Stimulated activated CD4-positive, alpha-beta T cell treated with anti-CD3 and anti-CD28 coated beads, Interleukin-1b, Interleukin-23, amount 100 ng/mL, for 1 hour (primary cell): Measurements from ENCODE around the gene DDIAS.
A peak's percentile ranks its signal among the peaks of the same experiment; 100 is the strongest.
"Not testable (repeated sequence)": the region's sequence is repeated elsewhere in the genome, so short reads cannot be mapped to it uniquely, and the experiment has no call there.

Experiments used
- DNase-seq, 2 donors: peaks; one replicate each; pipeline ENCODE4 v3.0.0-alpha.2; 2020; ENCODE audit warnings: low read depth in 2 of 2

Gene DDIAS

DNA sequence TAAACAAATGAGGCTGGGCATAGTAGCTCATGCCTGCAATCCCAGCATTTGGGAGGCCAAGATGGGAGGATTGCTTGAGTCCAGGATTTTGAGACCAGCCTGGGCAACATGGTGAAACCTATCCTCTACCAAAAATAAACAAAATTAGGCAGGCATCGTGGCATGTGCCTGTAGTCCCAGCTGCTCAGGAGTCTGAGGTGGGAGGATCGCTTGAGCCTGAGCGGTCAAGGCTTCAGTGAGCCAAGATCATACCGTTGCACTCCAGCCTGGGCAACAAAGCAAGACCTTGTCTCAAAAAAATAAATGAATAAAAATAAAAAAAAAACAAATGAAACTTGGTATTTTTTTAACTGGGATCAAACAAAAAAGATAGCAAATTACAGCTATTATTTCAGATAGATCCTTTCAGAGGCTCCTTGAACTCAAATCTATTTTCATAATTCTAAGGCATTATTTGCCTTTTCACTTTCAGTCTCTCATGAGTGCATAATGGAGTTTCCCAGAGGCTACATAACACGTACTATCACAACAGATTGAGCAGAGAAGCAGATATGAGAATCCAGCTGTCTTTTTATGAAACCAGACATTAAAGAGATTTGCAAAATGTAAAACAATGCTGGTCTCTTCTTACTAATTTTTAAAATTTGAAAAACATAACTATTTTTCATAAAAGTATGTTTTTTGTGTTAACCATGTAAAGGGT, 23.1 kb downstream of the DDIAS start:
- DNase-seq = no peak

- peak in 1 of 2 donors; percentile 16 for DNase-seq
Measured at GRCh38 chr11:82927264-82927880, 25.8 kb downstream of the DDIAS start.

- DNase-seq = no peak
Measured at GRCh38 chr11:82929121-82929520, 27.6 kb downstream of the DDIAS start.

DNA sequence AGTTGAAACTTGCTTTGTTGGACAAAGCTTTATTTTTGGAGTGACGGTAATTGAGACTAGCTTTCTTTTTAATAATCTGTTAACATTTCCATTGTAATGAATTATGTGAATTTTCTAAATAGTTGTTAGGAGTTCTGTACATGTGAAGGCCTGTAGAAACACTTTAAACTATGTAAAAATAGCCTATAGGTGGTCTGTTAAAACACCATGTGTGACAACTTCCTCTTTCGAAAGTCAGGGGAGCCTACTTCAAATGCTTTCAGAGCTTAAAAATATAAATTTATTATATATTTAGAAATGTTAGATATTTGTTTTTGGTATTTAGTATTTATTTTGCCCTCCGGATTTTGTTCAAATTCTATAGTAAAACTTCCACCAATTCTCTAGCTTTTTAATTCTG, 28.7 kb downstream of the DDIAS start:
- no peak for DNase-seq

DNA sequence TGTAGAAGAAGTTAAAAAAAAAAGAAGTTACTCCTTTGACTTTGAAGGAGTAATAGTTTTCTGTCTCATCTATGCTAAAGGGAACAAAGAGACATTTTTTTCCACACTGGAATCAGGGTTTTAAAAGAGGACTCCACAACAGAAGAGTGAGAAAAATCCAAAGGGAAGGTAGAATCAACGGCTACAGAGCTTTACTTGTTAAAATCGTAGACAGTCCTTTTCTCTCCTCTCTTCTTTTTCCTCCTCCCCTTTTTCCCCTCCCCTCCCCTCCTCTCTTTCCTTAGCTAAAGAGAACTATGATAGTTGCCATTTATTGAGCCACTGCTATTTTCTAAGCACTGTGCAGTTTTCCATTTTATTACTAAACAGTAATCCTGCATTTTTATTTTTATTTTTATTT, 29.2 kb downstream of the DDIAS start:
- DNase-seq = no peak

- DNase-seq = no peak
Measured at GRCh38 chr11:82932564-82932963, 31.0 kb downstream of the DDIAS start.

DNA sequence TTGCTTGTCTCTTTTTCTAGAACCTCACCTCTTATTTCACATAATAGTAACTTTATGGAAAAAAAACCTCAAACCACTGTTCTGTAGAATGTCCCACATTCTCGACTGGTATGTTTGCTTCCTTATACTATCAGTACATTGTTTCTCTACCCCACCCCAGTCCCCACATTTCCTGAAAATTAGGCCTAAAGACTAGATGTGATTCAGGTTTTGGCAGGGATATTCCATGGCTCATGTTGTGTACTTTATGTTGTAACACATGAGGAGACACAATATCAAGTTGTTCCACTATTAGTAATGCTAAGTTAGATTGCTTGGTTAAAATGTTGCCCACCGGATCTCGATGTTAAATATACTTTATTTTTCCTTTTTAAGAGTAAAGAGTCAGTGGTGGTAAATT, 34.7 kb downstream of the DDIAS start:
- no peak for DNase-seq

DNA sequence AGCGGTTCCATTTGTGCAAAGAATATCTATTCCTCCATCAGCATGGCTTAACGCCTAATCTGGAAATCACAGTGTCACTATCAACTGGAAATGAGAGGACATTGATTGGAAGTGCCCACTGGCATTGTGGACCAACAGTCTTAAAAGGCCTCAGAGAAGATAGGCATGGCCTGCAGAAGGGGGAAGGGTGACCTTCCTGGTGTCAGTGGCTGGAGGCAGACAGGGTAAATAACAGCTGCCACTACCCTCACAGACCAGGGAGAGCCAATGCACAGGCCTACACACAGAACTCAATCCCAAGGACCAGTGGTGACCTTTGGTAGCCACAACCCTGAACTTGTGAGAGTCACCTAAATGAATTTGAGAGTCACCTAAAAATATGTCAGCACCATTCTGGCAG, 36.0 kb downstream of the DDIAS start:
- no peak for DNase-seq

DNA sequence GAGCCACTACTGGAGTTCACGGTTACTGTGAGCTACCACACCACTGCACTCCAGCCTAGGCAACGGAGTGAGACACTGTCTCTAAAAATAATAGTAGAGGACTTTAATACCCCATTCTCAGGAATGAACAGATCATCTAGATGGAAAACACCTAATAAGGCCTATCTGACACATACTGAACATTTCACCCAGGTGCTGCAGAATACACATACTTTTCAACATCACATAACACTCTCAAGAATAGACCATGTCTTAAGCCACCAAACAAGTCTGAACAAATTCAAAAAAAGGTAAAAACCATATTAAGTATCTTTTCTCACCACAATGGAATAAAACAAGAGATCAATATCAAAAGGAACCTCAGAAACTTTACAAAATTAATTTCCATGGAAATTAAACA, 37.9 kb downstream of the DDIAS start:
- DNase-seq = no peak

- DNase-seq = no peak
Measured at GRCh38 chr11:82942376-82942775, 40.8 kb downstream of the DDIAS start.

- not testable (repeated sequence) for DNase-seq
Measured at GRCh38 chr11:82943430-82943829, 41.9 kb downstream of the DDIAS start.

- DNase-seq = no peak
Measured at GRCh38 chr11:82944198-82944597, 42.7 kb downstream of the DDIAS start.

- not testable (repeated sequence) for DNase-seq
Measured at GRCh38 chr11:82945041-82945440, 43.5 kb downstream of the DDIAS start.

- DNase-seq = no peak
Measured at GRCh38 chr11:82945682-82946081, 44.1 kb downstream of the DDIAS start.

DNA sequence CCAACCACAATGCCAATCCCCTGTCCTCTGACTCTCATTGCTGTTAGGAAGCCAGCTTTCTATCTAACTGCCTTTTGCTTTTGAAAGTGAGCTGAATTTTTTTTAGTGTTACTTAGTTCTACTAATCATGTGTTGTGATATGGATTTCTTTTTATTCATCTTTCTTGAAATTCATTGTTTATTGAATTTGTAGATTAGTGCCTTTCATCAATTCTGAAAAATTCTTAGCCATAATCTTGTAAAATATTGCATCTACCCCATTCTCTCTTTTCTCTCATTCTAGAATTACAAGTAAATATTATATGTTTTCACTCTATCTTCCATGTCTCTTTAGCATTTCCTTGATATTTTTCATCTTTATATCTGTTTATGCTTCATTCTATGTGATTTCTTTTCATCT, 47.8 kb downstream of the DDIAS start:
- DNase-seq = no peak

- not testable (repeated sequence) for DNase-seq
Measured at GRCh38 chr11:82950502-82950901, 49.0 kb downstream of the DDIAS start.

DNA sequence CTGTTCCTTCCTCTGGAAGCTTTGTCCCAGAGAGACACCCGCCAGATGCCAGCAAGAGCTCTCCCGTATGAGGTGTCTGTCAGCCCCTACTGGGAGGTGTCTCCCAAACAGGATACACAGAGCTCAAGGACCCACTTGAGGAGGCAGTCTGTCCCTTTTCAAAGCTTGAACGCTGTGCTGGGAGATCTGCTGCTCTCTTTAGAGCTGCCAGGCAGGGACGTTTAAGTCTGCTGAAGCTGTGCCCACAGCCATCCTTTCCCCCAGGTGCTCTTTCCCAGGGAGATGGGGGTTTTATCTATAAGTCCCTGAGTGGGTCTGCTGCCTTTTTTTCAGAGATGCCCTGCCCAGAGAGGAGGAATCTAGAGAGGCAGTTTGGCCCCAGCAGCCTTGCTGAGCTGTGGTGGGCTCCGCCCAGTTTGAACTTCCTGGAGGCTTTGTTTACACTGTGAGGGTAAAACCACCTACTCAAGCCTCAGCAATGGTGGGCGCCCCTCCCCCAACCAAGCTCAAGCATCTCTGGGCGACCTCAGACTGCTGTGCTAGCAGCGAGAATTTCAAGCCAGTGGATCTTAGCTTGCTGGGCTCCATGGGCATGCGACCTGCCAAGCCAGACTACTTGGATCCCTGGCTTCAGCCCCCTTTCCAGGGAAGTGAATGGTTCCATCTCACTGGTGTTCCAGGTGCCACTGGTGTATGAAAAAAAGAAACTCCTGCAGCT, 54.4 kb downstream of the DDIAS start:
- peak in 1 of 2 donors; percentile 47 for DNase-seq

- peak in 1 of 2 donors; percentile 11 for DNase-seq
Measured at GRCh38 chr11:82959987-82960778, 58.6 kb downstream of the DDIAS start.

DNA sequence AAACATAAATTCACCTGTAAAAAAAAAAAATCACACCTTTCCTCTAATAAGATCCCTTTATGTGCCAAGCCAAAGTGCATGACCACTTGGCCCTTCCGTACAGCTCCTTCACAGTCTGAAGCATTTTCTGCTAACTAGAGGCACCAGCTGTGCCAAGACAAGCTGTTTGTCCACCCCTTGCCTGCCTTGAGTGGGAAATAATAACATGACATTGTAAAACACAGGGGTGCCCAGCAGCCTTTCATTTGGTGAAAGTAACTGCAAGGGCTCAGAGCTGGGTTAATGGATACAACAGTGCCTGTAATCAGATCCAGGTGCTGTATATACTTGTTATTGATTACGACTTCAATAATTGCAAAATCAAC, 59.2 kb downstream of the DDIAS start:
- no peak for DNase-seq

GRCh38 chr11:82962021-82962420, 60.5 kb downstream of the DDIAS start:
- not testable (repeated sequence) for DNase-seq

- DNase-seq = no peak
Measured at GRCh38 chr11:82967381-82967780, 65.8 kb downstream of the DDIAS start.

GRCh38 chr11:82969811-82970210, 68.3 kb downstream of the DDIAS start:
- DNase-seq = no peak
